ENCODE results near the gene OSER1.

DNA sequence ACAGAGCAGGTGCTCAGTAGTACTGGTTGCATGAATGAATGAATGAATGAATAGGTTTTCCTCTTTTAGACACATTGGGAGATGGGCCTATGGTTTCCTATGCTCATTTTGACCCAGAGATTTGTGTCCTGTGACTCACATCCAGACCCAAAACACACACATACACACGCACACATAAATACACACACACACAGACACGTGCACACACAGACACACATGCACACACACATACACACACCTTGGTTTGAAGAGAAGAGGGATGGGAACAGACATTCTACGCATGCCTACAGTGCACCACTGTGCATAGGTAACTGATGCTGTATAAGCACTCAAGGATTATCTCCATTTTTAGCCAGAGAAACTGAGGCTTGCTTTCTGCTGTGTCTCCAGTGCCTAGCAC is 27.7 kb downstream of the OSER1 start:
- TF ChIP-seq CTCF (tag by site-specific recombination; IDR thresholded peaks at IDR 0.05) = no peak
- TF ChIP-seq, protein P1, sequence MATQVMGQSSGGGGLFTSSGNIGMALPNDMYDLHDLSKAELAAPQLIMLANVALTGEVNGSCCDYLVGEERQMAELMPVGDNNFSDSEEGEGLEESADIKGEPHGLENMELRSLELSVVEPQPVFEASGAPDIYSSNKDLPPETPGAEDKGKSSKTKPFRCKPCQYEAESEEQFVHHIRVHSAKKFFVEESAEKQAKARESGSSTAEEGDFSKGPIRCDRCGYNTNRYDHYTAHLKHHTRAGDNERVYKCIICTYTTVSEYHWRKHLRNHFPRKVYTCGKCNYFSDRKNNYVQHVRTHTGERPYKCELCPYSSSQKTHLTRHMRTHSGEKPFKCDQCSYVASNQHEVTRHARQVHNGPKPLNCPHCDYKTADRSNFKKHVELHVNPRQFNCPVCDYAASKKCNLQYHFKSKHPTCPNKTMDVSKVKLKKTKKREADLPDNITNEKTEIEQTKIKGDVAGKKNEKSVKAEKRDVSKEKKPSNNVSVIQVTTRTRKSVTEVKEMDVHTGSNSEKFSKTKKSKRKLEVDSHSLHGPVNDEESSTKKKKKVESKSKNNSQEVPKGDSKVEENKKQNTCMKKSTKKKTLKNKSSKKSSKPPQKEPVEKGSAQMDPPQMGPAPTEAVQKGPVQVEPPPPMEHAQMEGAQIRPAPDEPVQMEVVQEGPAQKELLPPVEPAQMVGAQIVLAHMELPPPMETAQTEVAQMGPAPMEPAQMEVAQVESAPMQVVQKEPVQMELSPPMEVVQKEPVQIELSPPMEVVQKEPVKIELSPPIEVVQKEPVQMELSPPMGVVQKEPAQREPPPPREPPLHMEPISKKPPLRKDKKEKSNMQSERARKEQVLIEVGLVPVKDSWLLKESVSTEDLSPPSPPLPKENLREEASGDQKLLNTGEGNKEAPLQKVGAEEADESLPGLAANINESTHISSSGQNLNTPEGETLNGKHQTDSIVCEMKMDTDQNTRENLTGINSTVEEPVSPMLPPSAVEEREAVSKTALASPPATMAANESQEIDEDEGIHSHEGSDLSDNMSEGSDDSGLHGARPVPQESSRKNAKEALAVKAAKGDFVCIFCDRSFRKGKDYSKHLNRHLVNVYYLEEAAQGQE (tag by site-specific recombination; IDR thresholded peaks at IDR 0.05) = no peak
- TF ChIP-seq ZNF175 (tag by site-specific recombination; IDR thresholded peaks at IDR 0.05) = no peak
- no peak for TF ChIP-seq ZNF362 (tag by site-specific recombination; IDR thresholded peaks at IDR 0.05)
- TF ChIP-seq ZEB2 (tag by site-specific recombination; IDR thresholded peaks at IDR 0.05) = no peak
- no peak for TF ChIP-seq MZF1 (tag by site-specific recombination; IDR thresholded peaks at IDR 0.05; ENCODE audit: borderline replicate concordance)
- TF ChIP-seq, protein P2, sequence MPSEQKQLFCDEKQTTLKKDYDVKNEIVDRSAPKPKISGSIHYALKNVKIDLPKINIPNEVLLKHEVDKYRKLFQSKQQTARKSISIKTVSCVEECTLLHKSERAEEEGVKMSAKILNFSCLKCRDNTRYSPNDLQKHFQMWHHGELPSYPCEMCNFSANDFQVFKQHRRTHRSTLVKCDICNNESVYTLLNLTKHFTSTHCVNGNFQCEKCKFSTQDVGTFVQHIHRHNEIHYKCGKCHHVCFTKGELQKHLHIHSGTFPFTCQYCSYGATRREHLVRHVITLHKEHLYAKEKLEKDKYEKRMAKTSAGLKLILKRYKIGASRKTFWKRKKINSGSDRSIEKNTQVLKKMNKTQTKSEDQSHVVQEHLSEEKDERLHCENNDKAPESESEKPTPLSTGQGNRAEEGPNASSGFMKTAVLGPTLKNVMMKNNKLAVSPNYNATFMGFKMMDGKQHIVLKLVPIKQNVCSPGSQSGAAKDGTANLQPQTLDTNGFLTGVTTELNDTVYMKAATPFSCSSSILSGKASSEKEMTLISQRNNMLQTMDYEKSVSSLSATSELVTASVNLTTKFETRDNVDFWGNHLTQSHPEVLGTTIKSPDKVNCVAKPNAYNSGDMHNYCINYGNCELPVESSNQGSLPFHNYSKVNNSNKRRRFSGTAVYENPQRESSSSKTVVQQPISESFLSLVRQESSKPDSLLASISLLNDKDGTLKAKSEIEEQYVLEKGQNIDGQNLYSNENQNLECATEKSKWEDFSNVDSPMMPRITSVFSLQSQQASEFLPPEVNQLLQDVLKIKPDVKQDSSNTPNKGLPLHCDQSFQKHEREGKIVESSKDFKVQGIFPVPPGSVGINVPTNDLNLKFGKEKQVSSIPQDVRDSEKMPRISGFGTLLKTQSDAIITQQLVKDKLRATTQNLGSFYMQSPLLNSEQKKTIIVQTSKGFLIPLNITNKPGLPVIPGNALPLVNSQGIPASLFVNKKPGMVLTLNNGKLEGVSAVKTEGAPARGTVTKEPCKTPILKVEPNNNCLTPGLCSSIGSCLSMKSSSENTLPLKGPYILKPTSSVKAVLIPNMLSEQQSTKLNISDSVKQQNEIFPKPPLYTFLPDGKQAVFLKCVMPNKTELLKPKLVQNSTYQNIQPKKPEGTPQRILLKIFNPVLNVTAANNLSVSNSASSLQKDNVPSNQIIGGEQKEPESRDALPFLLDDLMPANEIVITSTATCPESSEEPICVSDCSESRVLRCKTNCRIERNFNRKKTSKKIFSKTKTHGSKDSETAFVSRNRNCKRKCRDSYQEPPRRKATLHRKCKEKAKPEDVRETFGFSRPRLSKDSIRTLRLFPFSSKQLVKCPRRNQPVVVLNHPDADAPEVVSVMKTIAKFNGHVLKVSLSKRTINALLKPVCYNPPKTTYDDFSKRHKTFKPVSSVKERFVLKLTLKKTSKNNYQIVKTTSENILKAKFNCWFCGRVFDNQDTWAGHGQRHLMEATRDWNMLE (tag by site-specific recombination; conservative IDR thresholded peaks at IDR 0.05; ENCODE audit: low read depth) = no peak
- TF ChIP-seq ZBTB11 (tag by site-specific recombination; conservative IDR thresholded peaks at IDR 0.05; ENCODE audit: low read depth) = no peak
- TF ChIP-seq ZNF747 (tag by site-specific recombination; IDR thresholded peaks at IDR 0.05) = no peak
- no peak for TF ChIP-seq ZBTB8A (tag by site-specific recombination; IDR thresholded peaks at IDR 0.05)
- TF ChIP-seq, protein P3, sequence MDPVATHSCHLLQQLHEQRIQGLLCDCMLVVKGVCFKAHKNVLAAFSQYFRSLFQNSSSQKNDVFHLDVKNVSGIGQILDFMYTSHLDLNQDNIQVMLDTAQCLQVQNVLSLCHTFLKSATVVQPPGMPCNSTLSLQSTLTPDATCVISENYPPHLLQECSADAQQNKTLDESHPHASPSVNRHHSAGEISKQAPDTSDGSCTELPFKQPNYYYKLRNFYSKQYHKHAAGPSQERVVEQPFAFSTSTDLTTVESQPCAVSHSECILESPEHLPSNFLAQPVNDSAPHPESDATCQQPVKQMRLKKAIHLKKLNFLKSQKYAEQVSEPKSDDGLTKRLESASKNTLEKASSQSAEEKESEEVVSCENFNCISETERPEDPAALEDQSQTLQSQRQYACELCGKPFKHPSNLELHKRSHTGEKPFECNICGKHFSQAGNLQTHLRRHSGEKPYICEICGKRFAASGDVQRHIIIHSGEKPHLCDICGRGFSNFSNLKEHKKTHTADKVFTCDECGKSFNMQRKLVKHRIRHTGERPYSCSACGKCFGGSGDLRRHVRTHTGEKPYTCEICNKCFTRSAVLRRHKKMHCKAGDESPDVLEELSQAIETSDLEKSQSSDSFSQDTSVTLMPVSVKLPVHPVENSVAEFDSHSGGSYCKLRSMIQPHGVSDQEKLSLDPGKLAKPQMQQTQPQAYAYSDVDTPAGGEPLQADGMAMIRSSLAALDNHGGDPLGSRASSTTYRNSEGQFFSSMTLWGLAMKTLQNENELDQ (tag by site-specific recombination; IDR thresholded peaks at IDR 0.05; ENCODE audit: low read depth) = no peak
- TF ChIP-seq ZBTB7A (tag by site-specific recombination; IDR thresholded peaks at IDR 0.05; ENCODE audit: low read depth) = no peak
- no peak for TF ChIP-seq ZNF768 (tag by site-specific recombination; IDR thresholded peaks at IDR 0.05)

All from HEK293 (cell line).